SH-SY5Y (cell line): Measurements from ENCODE around the gene FFAR1.

Experiments
- GATA2 ChIP-seq: IDR thresholded peaks from 2 replicates; pipeline ENCODE4 v1.6.1; 2011; ENCODE audit warnings: mild to moderate bottlenecking, low read depth, low read length
- GATA3 ChIP-seq: IDR thresholded peaks from 2 replicates; pipeline ENCODE4 v1.6.1; 2011; ENCODE audit warnings: low read depth, mild to moderate bottlenecking, low read length, moderate library complexity

The FFAR1 gene

GRCh38 chr19:35309481-35310279 lies 38.0 kb upstream of the FFAR1 start:
- TF ChIP-seq GATA3 = no peak
- no peak for TF ChIP-seq GATA2

GRCh38 chr19:35310331-35310730 lies 37.4 kb upstream of the FFAR1 start:
- TF ChIP-seq GATA3 (no peak), GATA2 (no peak)

GRCh38 chr19:35310811-35311465 lies 36.8 kb upstream of the FFAR1 start:
- TF ChIP-seq GATA3 (no peak), GATA2 (no peak)

- no peak for TF ChIP-seq GATA3
- TF ChIP-seq GATA2 = no peak
These were observed 35.6 kb upstream of the FFAR1 start for GRCh38 chr19:35311901-35312665.

- TF ChIP-seq GATA2 (no peak), GATA3 (no peak)
These were observed 34.1 kb upstream of the FFAR1 start for GRCh38 chr19:35313587-35313986.

- TF ChIP-seq GATA3 (no peak), GATA2 (no peak)
These were observed 33.7 kb upstream of the FFAR1 start for GRCh38 chr19:35314031-35314430.

GRCh38 chr19:35314858-35315470 lies 32.7 kb upstream of the FFAR1 start:
- no peak for TF ChIP-seq GATA2
- TF ChIP-seq GATA3 = no peak

- TF ChIP-seq GATA2 (no peak), GATA3 (no peak)
These were observed 31.8 kb upstream of the FFAR1 start for GRCh38 chr19:35315883-35316282.

GRCh38 chr19:35316560-35316959 lies 31.1 kb upstream of the FFAR1 start:
- TF ChIP-seq GATA3 (no peak), GATA2 (no peak)

GRCh38 chr19:35317464-35318043 lies 30.1 kb upstream of the FFAR1 start:
- TF ChIP-seq GATA2 (no peak), GATA3 (no peak)

GRCh38 chr19:35318679-35319448 lies 28.8 kb upstream of the FFAR1 start:
- TF ChIP-seq GATA2 (no peak), GATA3 (no peak)

- TF ChIP-seq GATA2 (no peak), GATA3 (no peak)
These were observed 27.5 kb upstream of the FFAR1 start for GRCh38 chr19:35320065-35320713.

- no peak for TF ChIP-seq GATA2
- TF ChIP-seq GATA3 = no peak
These were observed 26.4 kb upstream of the FFAR1 start for GRCh38 chr19:35321291-35321690.

- TF ChIP-seq GATA2 (no peak), GATA3 (no peak)
These were observed 25.7 kb upstream of the FFAR1 start for GRCh38 chr19:35322014-35322413.
